NOMO-1 (cell line): ENCODE measurements around the gene CREBRF.
"Not testable (repeated sequence)": the region's sequence is repeated elsewhere in the genome, so short reads cannot be mapped to it uniquely, and the experiment has no call there.

Source experiments
- DNase-seq, 2 experiments: peaks; one replicate each; lab custom pipeline; 2025; ENCODE audit not compliant: unreplicated experiment in 2 of 2; lab: John Stamatoyannopoulos, UW

Gene CREBRF, protein sequence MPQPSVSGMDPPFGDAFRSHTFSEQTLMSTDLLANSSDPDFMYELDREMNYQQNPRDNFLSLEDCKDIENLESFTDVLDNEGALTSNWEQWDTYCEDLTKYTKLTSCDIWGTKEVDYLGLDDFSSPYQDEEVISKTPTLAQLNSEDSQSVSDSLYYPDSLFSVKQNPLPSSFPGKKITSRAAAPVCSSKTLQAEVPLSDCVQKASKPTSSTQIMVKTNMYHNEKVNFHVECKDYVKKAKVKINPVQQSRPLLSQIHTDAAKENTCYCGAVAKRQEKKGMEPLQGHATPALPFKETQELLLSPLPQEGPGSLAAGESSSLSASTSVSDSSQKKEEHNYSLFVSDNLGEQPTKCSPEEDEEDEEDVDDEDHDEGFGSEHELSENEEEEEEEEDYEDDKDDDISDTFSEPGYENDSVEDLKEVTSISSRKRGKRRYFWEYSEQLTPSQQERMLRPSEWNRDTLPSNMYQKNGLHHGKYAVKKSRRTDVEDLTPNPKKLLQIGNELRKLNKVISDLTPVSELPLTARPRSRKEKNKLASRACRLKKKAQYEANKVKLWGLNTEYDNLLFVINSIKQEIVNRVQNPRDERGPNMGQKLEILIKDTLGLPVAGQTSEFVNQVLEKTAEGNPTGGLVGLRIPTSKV

GRCh38 chr5:173055983-173056782 lies at the start of gene CREBRF:
Gene CREBRF, plus strand, starts transcription at chr5:173056352. Its CDS starts 24,424 bp downstream, at chr5:173080776.
- peak; percentile 93 to 97 for DNase-seq

GRCh38 chr5:173010021-173010420 lies 46.1 kb upstream of the CREBRF start:
- DNase-seq = no peak

DNA sequence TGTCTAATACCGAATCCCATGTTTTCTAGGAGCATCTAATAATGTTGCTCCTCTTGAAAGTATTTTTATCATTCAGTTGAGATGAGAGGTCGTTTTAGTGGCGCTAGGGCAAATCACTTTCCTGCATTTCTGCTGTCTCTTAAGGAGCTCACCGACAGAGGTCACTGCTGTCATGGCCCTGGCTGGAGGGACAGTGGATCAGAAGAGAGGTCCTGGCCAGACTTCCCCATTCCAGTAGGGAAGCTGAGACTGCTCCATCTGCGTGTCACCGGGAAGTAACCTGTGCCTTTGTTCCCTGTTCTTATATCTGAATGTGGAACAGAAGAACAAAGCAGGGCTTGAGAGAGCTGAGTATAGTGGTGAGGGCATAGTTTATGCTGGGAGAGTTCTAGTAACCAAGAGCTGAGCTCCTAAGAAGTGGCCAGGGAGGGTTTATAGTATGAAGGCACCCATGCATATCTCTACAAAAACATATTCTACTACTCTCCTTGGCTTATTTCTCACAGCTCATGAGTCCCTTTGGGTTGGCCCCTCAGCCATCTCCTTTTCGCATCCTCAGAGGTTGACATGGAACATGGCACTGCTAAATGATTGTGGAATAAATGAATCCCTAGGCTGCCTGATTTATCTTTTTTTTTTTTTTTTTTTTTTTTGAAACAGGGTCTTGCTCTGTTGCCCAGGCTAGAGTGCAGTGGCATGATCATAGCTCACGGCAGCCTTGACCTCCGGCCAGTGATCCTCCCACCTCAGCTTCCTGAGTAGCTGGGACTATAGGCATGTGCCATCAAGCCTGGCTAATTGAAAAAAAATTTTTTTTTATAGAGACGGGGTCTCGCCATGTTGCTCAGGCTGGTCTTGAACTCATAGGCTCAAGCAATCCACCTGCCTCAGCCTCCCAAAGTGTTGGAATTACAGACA lies 45.3 kb upstream of the CREBRF start:
- DNase-seq = no peak

- no peak for DNase-seq
These were observed 44.6 kb upstream of the CREBRF start for GRCh38 chr5:173011566-173011965.

DNA sequence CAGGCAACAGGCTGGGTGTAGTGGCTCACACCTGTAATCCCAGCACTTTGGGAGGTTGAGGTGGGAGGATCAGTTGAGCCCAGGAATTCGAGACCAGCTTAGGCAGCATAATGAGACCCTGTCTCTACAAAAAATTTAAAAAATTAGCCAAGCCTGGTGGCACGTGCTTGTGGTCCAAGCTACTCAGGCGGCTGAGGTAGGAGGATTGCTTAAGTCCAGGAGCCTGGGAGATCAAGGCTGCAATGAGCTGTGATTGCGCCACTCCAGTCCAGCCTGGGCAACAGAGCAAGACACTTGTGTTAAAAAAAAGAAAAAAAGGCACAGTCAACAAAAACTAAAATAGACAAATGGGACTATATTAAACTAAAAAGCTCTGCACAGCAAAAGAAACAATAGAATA lies 43.3 kb upstream of the CREBRF start:
- DNase-seq = no peak

- DNase-seq = peak in 1 of 2 experiments; percentile 5
These were observed 41.5 kb upstream of the CREBRF start for GRCh38 chr5:173014671-173015070.

- no peak for DNase-seq
These were observed 41.0 kb upstream of the CREBRF start for GRCh38 chr5:173015192-173015591.

DNA sequence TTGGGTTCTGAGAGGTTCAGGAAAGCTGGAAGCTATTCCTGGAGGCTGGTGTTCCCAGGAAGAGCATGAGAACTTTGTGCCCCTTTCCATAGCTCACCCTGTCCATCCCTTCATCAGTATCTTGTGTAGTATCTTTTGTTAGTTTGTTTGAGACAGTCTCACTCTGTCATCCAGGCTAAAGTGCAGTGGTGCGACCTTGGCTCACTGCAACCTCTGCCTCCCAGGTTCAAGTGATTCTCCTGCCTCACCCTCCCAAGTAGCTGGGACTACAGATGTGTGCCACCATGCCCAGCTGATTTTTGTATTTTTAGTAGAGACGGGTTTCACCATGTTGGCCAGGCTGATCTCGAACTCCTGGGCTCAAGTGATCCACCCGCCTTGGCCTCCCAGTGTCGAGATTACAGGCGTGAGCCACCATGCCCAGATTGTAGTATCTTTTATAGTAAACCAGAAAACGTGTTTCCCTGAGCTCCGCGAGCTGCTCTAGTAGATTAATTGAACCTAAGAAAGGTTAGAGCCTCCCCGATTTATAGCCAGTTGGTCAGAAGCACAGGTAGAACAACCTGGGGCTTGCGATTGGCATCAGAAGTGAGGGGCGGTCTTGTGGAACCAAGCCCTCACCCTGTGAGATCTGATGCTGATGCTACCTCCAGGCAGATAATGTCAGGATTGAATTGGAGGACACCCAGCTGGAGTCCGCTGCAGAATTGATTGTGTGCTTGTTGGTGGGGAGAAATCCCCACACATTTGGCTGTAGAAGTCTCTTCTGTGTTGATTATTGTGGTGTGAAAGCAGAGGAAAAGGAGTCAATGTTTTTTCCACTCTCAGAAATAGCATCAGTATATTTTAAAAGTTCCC lies 40.3 kb upstream of the CREBRF start:
- no peak for DNase-seq

- no peak for DNase-seq
These were observed 39.5 kb upstream of the CREBRF start for GRCh38 chr5:173016598-173017046.

DNA sequence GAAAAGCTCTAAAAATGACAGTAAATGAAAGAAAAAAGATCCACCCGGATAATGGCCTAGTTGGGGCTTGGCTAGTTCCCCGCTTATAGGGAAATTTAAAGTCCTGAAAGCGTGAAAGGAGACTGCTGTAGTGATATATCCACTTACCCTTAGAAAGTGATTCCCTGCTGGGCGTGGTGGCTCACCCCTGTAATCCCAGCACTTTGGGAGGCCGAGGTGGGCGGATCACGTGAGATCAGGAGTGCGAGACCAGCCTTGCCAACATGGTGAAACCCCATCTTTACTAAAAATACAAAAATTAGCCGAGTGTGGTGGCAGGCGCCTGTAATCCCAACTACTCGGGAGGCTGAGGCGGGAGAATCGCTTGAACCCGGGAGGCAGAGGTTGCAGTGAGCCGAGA lies 39.1 kb upstream of the CREBRF start:
- DNase-seq = not testable (repeated sequence)

- DNase-seq = no peak
These were observed 37.8 kb upstream of the CREBRF start for GRCh38 chr5:173018358-173018757.

DNA sequence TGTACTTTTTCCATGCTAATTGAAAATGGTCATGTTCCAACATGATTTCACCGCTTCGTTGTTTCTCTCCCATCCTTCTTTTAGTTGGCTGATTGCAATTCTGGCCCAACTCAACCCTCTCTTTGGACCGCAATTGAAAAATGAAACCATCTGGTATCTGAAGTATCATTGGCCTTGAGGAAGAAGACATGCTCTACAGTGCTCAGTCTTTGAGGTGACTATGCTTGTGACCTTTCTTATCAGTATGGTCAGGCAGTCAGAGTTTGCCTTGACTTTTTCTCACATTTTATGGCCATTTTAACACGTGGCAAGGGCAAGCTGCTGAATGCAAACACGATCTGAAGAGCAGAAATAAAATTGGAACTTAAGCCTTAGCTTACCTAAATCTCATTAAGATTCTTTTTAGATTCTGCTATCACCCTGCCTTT lies 36.0 kb upstream of the CREBRF start:
- no peak for DNase-seq

DNA sequence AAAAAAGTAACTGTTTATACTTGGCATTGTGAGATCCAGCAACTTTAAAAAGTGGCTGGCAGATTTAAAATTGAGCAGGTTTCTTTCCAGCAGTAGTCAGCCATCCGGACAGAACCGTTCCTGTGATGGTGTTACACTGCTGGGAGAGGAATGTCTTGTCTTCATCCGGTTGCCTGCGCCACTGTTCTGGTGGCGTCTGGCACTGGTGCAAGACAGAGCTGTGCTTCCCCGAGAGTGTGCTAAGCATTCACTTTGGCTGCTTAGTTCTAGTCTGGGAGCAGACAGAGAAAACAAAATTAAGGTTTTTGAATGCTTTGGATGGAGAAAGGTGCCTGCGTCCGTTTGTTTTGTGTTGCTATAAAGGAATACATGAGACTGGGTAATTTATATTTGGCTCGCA lies 35.5 kb upstream of the CREBRF start:
- DNase-seq = no peak

GRCh38 chr5:173025651-173026050 lies 30.5 kb upstream of the CREBRF start:
- no peak for DNase-seq

GRCh38 chr5:173027905-173028304 lies 28.2 kb upstream of the CREBRF start:
- DNase-seq = no peak

- DNase-seq = no peak
These were observed 27.3 kb upstream of the CREBRF start for GRCh38 chr5:173028811-173029327.

DNA sequence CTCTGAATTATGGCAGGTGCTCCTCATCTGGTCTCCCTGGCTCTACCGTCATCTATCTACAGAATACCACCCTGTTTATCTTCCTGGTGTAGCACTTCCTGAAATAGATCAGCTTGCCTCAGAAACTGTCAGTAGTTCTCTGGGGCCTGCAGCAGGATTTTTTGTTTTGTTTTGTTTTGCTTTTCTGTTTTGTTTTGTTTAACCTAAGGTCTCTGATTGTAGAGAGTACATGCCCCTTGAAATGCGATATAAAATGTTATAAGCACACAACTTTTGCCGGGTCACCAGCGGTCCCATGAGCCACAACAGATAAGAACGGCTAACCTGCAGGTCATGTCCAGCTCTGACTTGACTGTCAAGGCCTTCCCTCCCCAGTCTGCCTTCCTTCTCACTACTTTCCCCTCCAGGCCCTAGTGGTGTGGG lies 26.6 kb upstream of the CREBRF start:
- DNase-seq = no peak

DNA sequence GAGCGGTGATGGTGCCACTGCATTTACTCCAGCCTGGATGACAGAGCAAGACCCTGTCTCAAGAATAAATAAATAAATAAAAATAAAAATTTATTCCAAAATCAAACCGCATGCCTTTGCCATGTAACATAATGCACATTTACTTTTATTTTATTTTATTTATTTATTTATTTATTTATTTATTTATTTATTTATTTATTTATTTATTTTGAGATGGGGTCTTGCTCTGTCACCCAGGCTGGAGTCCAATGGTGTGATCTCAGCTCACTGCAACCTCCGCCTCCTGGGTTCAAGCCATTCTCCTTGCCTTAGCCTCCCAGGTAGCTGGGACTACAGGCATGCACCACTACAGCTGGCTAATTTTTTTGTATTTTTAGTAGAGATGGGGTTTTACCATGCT lies 24.1 kb upstream of the CREBRF start:
- not testable (repeated sequence) for DNase-seq

- DNase-seq = no peak
These were observed 23.4 kb upstream of the CREBRF start for GRCh38 chr5:173032730-173033129.
